Smooth muscle cell (in vitro differentiated cells): Measurements from ENCODE around the gene SH2D5. TPM values are rescaled to one million over a fixed set of nuclear protein-coding genes. Genes with fewer than 3 reads are reported as not detected.

Experiments used
- DNase-seq: peaks from one replicate; lab custom pipeline; 2025; ENCODE audit not compliant: unreplicated experiment; lab: John Stamatoyannopoulos, UW
- H2AFZ ChIP-seq: fragments of 200-600 bp; sonication (generic); 2 replicates; pipeline ENCODE4 v1.6.0; 2016; ENCODE audit warnings: antibody characterized with exemption, low read depth, mild to moderate bottlenecking
- H3F3A ChIP-seq: fragments of 200-600 bp; sonication (generic); 2 replicates; pipeline ENCODE4 v1.6.0; 2017; ENCODE audit warnings: antibody characterized with exemption, low read depth
- H3K27ac ChIP-seq: fragments of 200-600 bp; sonication (generic); 2 replicates; pipeline ENCODE4 v1.5.1; 2016; ENCODE audit warnings: low read depth, mild to moderate bottlenecking
- H3K27me3 ChIP-seq: fragments of 200-600 bp; sonication (generic); 2 replicates; pipeline ENCODE4 v1.6.1; 2016; ENCODE audit warnings: low read depth, mild to moderate bottlenecking
- H3K36me3 ChIP-seq: fragments of 200-600 bp; sonication (generic); 2 replicates; pipeline ENCODE4 v1.5.1; 2016; ENCODE audit warnings: low read depth
- H3K4me1 ChIP-seq: fragments of 200-600 bp; sonication (generic); 2 replicates; pipeline ENCODE4 v1.5.1; 2016; ENCODE audit warnings: low read depth
- H3K4me2 ChIP-seq: fragments of 200-600 bp; sonication (generic); 2 replicates; pipeline ENCODE4 v1.6.0; 2016; ENCODE audit warnings: mild to moderate bottlenecking
- H3K4me3 ChIP-seq: fragments of 200-600 bp; sonication (generic); 2 replicates; pipeline ENCODE4 v1.5.1; 2016; ENCODE audit warnings: mild to moderate bottlenecking
- H3K79me2 ChIP-seq: fragments of 200-600 bp; sonication (generic); 2 replicates; pipeline ENCODE4 v1.6.0; 2016; ENCODE audit warnings: low read depth, mild to moderate bottlenecking
- H3K9ac ChIP-seq: fragments of 200-600 bp; sonication (generic); 2 replicates; pipeline ENCODE4 v1.6.0; 2016; ENCODE audit warnings: low read depth
- H3K9me3 ChIP-seq: fragments of 200-600 bp; sonication (generic); replicated peaks from 2 replicates; pipeline ENCODE4 v1.5.1; 2016; ENCODE audit warnings: low read depth
- H4K20me1 ChIP-seq: fragments of 200-600 bp; sonication (generic); 2 replicates; pipeline ENCODE4 v1.6.0; 2016; ENCODE audit warnings: low read depth
- CTCF ChIP-seq: fragments of 200-600 bp; sonication (generic); IDR thresholded peaks from 2 replicates; pipeline ENCODE4 v1.5.1; 2017; ENCODE audit warnings: borderline replicate concordance, mild to moderate bottlenecking, antibody characterized with exemption; ENCODE audit not compliant: insufficient read depth, poor library complexity, severe bottlenecking
- WGBS: methylation state at CpG from one replicate; pipeline ENCODE4 v1.1.7; 2016; ENCODE audit warnings: low lambda C conversion rate; 5-methylcytosine and 5-hydroxymethylcytosine counted together
- polyA plus RNA-seq: library from polyadenylated mRNA; unstranded; fragments of >200 nt; fragmentation: Nextera tagmentation; extraction: Ambion mirVana; gene quantifications from 2 replicates; pipeline ENCODE4 v1.2.1, GENCODE V29; 2016
- total RNA-seq: library from RNA; depleted of rRNA; stranded (reverse); fragments of >200 nt; gene quantifications from 2 replicates; pipeline ENCODE4 v1.2.3, GENCODE V29; 2014

Gene SH2D5
- total and polyA plus RNA-seq, 2 experiments from 2014 or later, result 0.18 TPM; not detected in 1

GRCh38 chr1:20721117-20722061 lies 11.1 kb downstream of the SH2D5 start:
- WGBS, result 91% methylated on average over 19 of the region's 29 CpGs
- Histone ChIP-seq H3K4me2 (no peak overlapping the region), H2AFZ (no peak overlapping the region), H3K27ac (no peak overlapping the region), H3K4me3 (no peak overlapping the region), H3F3A (no peaks in the 10 kb centered on the region), H3K79me2 (no peaks in the 10 kb centered on the region), H4K20me1 (no peaks in the 10 kb centered on the region), H3K9ac (no peak overlapping the region), H3K27me3 (no peaks in the 10 kb centered on the region), H3K4me1 (no peaks in the 10 kb centered on the region), H3K36me3 (no peaks in the 10 kb centered on the region), H3K9me3 (no peaks in the 10 kb centered on the region)
- DNase-seq, result no peak
- TF ChIP-seq CTCF, result no peak

- H3F3A ChIP-seq, result no peaks in the 10 kb centered on the region
- H3K27ac ChIP-seq, result no peak overlapping the region
- 93% methylated on average over 12 of the region's 12 CpGs for WGBS
- H3K4me3 ChIP-seq, result no peak overlapping the region
- no peaks in the 10 kb centered on the region for H3K9me3 ChIP-seq
- H3K4me1 ChIP-seq, result no peaks in the 10 kb centered on the region
- no peak for TF ChIP-seq CTCF
- no peaks in the 10 kb centered on the region for H3K36me3 ChIP-seq
- no peaks in the 10 kb centered on the region for H3K79me2 ChIP-seq
- no peak for DNase-seq
- H3K27me3 ChIP-seq, result no peaks in the 10 kb centered on the region
- H4K20me1 ChIP-seq, result no peaks in the 10 kb centered on the region
- no peak overlapping the region for H3K9ac ChIP-seq
- no peak overlapping the region for H3K4me2 ChIP-seq
- no peak overlapping the region for H2AFZ ChIP-seq
Observed at GRCh38 chr1:20720631-20721091, 11.8 kb downstream of the SH2D5 start.

GRCh38 chr1:20719871-20720620 lies 12.5 kb downstream of the SH2D5 start:
- Histone ChIP-seq H3K27ac (no peak overlapping the region), H4K20me1 (no peaks in the 10 kb centered on the region), H2AFZ (no peak overlapping the region), H3K4me2 (no peak overlapping the region), H3K9ac (no peak overlapping the region), H3K79me2 (no peaks in the 10 kb centered on the region), H3K27me3 (no peaks in the 10 kb centered on the region), H3K4me3 (no peak overlapping the region), H3K36me3 (no peaks in the 10 kb centered on the region), H3F3A (no peaks in the 10 kb centered on the region), H3K4me1 (no peaks in the 10 kb centered on the region), H3K9me3 (no peaks in the 10 kb centered on the region)
- DNase-seq, result no peak
- no peak for TF ChIP-seq CTCF
- 85% methylated on average over 5 of the region's 5 CpGs for WGBS
